Limb (tissue), 2 donors: Measurements from ENCODE around the gene TNK1.
"Not testable (repeated sequence)": the region's sequence is repeated elsewhere in the genome, so short reads cannot be mapped to it uniquely, and the experiment has no call there.

Experiments used
- DNase-seq, 2 donors: peaks; one replicate each; pipeline ENCODE4 v3.0.0-alpha.2; 2016; ENCODE audit errors: extremely low spot score in 2 of 2

Gene TNK1

DNA sequence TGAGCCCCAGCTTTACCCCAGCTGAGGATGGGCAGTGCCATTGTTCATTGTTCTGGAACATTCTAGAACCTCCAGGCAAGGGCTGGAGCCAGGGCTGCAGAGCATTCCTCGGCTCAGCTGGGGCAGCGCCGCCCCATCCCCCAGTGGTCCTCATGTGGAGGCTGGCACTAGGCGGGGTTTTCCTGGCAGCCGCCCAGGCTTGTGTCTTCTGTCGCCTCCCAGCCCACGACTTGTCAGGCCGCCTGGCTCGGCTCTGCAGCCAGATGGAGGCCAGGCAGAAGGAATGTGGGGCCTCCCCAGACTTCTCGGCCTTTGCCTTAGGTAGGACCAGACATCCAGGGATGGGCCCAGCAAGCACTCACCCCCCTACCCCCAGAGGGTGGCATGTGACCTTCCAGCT, 25.8 kb upstream of the TNK1 start, which contains the start of gene TMEM95:
TMEM95 (plus strand) TSS at position 104 of the 400 bp plus-strand sequence; CDS start at position 153, 49 bp downstream.
- DNase-seq = peak in 1 of 2 donors; percentile 70

DNA sequence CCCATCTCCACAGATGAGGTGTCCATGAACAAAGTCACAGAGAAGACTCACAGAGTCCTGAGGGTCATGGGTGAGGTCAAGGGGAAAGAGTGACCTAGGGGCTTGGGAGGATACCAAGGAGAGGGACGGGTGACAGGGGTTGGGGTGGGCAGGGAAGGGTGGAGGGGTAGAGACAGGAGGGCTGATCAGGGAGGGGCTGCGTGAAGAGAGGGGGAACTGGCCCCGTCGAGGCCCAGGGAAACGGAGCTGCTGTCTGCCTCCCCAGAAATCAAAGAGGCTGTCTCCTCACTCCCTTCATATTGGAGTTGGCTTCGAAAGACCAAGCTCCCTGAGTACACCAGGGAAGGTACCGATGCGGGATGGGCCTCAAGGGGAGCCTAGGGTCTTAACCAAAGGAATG, 25.3 kb upstream of the TNK1 start:
- DNase-seq = no peak

DNA sequence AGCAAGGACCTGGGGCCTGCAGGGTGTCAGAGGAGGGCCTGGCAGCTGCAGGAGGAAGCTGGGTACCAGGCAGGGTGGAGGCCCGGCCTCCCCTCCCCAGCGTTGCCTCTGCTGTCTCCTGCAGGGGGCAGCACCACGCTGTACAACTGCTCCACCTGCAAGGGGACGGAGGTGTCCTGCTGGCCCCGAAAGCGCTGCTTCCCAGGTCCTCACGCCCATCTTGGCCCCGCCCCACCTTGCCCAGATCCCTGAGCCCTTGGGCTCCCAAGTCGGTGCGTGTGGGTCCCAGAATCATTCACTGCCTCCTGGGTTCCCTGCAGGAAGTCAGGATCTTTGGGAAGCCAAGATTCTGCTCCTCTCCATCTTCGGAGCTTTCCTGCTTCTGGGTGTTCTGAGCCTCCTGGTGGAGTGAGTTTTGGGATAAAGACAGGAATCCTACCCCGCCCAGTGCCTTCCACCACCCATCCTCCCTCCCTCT, 24.8 kb upstream of the TNK1 start:
- DNase-seq = peak; percentile 58 to 82

DNA sequence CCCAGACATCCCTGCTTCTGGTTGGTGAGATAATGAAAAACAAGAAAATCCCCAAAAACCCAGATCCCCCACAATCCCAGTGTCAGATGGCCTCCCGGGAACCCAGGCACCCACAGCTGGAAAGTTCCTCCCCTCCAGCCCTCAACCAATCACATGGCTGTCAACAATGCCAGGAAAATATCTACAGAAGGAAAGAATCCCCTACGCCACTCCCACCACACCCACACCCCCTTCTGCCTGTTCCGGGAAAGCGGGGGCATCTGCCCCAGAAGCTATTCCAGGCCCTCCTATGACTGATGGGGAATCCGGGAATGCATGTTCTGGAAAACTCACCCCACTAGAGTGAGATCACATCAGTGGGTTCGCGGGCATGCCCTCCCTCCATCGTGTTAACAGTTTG, 24.1 kb upstream of the TNK1 start:
- DNase-seq = no peak

DNA sequence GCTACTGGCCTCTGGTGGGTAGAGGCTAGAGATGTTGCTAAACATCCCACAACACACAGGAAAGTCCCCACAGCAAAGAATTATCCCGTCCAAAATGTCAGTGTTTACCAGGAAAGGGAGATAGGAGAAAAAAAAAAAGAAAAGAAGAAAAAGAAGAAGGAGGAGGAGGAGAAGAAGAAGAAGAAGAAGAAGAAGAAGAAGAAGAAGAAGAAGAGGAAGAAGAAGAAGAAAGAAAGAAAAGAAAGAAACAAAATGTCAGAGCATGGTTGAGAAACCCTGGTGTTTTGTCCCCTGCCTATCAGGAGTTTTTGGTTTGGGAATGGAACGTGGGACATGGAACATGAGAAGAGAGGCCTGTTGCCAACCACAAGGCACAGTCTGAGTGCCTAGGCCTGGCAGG, 23.5 kb upstream of the TNK1 start:
- no peak for DNase-seq

DNA sequence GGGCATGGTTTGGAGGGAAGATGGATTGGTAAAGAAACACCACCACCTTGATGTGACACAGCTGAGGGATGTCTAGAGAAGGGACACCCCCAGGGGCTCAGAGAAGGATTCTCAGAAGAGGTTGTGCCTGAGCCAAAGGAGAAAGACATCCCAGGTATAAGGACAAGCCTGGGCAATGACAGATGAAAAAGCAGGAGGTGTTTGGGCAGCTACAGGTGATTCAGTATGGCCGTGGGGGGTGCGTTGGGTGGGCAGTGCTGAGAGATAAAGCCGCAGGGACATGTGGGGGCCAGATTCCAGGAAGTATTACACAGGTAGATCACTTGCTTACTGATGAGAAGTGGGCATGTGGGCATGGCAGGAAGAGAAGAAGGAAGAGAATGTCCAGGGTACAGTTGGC, 19.0 kb upstream of the TNK1 start:
- no peak for DNase-seq

DNA sequence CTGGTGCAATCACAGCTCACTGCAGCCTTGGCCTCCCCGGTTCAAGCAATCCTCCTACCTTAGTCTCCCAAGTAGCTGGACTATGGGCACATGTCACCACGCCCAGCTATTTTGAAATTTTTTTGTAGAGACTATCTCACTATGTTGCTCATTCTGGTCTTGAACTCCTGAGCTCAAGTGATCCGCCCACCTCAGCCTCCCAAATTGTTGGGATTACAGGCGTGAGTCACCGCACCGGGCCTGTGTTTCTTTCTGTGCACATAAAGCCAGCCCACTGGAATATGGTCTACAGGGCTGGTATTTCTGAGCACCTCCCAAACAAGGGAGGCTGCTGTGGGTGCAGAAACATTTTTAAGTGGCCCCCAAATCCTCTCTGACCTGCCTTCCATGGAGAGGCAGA, 17.6 kb upstream of the TNK1 start:
- no peak for DNase-seq

DNA sequence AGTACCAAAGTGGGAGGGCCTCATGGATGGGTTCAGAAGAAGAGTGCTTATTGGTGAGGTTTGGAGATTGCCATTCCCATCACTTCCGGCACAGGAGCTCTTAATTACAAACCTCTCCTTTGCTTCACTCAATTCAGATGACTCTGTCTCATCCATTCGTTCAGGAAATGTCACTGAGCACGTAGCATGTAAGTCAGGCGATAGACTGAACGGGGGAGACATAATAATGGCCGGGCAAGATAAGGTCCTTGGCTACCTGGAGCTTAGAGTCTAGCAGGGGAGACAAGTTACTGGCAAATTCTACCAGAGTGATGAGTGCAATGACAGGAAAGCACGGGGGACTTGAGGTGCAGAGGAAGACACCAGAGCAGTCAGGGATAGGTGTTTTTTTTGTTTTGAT, 14.9 kb upstream of the TNK1 start:
- not testable (repeated sequence) for DNase-seq

DNA sequence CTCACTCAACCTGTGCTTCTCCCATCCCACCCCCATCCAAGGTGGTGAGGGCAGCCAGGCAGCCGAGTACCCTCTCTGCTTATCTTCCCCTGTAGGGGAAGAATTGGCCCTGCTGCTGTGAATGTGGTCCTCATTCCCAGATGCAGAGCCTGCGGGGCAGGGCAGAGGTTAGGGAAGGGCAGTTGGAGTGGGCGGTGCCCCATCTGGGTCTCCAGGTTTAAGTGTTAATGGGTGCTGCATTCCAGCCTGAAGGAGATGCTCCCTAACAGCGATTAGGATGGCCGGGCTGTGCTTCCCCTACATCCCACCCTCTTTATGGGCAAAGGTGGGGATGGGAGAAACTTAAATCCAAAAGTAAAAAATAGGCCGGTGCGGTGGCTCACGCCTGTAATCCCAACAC, 13.8 kb upstream of the TNK1 start:
- DNase-seq = no peak

DNA sequence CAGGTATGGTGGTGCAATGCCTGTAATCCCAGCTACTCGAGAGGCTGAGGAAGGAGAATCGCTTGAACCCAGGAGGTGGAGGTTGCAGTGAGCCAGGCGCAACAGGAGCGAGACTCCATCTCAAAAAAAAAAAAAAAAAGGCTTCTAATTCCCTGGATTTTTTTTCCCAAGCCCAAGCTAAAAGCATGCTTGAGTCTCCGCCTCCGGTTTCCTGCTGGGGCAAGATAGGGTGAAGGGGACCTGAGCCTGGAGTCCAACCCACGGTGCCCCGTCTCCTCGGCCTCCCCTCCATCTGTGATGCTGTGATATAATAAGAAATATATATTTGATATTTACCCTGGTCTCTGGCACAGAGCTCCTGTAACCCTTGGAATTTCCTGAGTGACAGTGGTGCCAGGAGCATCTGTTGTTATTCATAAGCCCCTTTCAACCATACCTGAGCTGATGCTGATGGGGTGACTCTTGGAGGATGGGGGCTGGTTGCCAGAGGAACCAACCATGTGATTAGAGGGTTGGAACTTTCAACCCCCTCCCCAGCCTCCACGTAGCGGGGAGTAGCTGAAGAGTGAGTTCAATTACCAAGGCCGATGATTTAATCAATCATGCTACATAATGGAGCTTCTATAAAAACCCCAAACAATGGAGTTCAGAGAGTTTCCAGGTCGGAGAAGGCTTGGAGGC, 12.8 kb upstream of the TNK1 start:
- no peak for DNase-seq

DNA sequence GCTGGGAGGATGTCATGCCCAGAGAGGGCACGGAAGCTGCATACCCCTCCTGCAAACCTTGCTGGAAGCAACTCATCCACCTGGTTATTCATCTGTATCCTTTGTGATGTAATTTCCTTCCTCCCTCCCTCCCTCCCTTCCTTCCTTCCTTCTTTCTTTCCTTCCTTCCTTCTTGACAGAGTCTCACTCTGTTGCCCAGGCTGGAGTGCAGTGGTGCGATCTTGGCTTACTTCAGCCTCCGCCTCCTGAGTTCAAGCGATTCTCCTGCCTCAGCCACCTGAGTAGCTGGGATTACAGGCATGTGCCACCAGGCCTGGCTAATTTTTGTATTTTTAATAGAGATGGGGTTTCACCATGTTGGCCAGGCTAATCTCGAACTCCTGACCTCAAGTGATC, 12.3 kb upstream of the TNK1 start:
- DNase-seq = not testable (repeated sequence)

DNA sequence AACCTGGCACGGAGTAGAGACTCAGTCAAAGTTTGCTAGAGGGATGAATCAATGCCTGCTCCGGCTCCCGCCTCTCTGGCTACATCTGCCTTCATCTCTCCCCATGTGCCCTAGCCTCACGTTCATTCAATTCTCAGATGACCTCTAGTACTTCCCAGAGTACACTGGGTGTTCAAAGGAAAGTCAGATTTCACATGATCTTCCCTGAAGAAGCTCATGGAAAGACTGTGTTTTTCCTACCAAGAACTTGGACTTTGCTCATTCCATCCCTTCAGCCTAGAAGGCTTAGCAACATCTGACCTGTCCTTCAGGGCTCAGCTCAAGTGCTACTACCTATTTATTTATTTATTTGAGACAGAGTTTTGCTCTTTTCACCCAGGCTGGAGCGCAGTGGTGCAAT, 11.1 kb upstream of the TNK1 start:
- no peak for DNase-seq

DNA sequence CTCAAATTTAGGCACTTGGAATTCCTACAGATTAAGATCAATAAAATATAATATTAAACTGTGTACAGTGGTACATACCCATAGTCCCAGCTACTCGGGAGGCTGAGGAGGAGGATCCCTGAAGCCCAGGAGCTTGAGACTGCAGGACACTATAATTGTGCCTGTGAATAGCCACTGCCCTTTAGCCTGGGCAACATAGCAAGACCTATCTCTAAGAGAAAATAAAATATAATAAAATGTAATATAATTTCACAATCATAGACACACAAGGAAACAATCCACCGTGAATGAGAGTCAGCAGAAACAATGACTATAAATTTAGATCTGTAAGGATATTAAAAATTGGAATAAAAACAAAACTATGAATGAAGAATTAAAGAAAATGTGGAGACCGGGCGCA, 10.0 kb upstream of the TNK1 start:
- DNase-seq = no peak

DNA sequence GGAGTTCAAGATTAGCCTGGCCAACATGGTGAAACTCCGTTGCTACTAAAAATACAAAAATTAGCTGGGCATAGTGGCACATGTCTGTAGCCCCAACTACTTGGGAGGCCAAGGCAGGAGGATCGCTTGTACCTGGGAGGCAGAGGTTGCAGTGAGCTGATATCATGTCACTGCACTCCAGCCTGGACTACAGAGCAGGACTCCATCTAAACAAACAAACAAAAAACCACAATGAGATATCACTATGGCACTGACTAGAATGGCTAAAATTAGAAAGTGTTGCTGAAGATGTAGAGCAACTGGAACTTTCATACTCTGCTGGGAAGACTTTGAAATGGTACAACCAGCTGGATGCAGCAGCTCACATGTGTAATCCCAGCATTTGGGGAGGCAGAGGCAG, 6.5 kb upstream of the TNK1 start:
- no peak for DNase-seq

DNA sequence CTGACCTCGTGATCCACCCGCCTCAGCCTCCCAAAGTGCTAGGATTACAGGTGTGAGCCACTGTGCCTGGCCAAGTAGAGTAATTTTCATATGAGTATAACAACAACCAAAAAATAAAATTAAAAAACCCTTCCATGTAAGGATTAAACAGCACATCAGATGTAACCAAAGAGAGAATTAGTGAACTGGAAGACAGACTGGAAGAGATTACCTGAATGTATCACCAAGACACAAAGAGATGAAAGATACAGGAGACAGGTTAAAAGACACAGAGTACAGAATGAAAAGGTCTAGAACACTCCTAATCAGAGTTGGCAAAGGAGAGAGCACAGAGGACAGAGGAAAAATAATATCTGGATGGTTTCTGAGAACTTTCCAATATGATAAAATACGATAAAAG, 1.8 kb upstream of the TNK1 start:
- DNase-seq = no peak

DNA sequence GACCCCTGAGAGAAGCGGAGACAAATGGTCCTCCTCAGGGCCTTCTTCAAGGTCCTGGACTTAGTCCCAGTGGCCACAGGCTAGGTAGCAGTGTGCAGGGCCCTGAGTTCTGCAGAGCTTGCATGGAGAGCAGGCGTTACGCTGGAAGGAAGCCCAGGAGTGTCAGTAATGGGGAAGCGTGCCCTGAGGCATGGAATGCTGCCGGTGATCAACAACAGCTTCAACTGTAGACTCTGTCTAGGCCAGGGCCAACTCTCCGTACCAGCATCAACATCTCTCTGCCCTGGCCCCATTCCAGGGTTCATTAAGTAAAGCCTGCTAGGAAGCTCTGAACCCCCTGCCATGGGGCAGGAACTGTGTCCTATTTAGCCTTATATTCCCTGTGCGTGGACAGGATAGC, 568 bp upstream of the TNK1 start:
- DNase-seq = peak in 1 of 2 donors; percentile 43

DNA sequence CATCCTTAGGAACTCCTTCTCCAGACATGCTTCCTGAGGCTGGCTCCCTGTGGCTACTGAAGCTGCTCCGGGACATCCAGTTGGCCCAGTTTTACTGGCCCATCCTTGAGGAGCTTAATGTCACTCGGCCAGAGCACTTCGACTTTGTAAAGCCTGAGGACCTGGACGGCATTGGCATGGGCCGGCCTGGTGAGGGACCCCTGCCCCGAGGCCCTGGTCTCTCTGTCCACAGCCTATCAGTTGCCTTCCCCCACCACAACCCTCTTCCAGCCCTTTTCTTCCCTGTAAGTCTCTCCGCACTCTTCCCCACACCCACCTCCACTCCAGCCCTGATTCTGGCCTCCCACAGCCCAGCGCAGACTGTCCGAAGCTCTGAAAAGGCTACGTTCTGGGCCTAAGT, 2.0 kb downstream of the TNK1 start:
- no peak for DNase-seq

DNA sequence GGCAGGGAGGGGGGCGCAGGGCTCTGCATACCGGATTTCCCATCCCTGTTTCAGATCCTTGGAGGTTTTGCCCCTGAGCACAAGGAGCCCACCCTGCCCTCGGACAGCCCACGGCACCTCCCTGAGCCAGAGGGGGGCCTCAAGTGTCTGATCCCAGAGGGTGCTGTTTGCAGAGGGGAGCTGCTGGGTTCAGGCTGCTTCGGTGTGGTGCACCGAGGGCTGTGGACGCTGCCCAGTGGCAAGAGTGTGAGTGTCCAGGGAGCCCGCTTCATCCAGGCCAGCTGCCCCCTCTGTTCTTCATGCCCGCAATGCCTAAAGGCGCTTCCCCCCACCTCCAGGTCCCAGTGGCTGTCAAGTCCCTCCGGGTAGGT, 2.5 kb downstream of the TNK1 start:
- no peak for DNase-seq

DNA sequence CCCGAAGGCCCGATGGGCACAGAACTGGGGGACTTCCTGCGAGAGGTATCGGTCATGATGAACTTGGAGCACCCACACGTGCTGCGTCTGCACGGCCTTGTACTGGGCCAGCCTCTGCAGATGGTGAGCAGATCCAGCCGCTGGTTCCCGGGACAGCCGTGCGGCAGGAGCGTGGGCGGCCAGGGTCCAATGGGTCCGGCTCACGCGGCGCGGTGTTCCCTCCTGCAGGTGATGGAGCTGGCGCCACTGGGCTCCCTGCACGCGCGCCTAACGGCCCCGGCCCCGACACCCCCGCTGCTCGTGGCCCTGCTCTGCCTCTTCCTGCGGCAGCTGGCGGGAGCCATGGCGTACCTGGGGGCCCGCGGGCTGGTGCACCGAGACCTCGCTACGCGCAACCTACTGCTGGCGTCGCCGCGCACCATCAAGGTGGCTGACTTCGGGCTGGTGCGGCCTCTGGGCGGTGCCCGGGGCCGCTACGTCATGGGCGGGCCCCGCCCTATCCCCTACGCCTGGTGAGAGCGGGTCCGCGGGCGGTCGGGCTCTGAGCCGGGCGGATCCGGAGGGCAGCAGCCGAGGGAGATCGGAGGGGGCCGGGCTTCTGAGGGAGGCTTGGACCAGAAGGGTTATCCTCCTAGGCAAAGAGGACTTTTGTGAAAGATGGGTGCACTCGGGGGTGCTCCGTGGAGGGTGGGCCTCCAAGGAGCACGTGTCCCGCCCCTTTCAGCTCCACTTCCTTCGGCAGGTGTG, 3.0 kb downstream of the TNK1 start:
- DNase-seq = peak; percentile 37 to 80

DNA sequence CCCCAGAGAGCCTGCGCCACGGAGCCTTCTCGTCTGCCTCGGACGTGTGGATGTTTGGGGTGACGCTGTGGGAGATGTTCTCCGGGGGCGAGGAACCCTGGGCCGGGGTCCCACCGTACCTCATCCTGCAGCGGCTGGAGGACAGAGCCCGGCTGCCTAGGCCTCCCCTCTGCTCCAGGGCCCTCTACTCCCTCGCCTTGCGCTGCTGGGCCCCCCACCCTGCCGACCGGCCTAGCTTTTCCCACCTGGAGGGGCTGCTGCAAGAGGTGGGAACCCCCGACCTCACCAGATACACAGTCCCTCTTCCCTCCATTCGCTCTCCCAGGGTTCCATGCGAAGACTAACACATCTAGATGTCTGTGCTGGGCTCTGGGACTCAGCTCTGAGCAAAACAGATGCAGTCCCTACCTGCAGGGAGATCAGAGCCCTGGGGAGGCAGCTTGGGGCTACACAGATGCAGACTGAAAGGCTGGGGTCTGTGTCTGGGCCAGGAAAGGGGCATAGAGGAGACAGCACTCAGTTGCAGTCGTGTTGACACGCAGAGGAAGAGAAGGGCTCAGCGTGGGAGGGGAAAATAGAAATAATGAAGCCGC, 3.7 kb downstream of the TNK1 start:
- DNase-seq = no peak

DNA sequence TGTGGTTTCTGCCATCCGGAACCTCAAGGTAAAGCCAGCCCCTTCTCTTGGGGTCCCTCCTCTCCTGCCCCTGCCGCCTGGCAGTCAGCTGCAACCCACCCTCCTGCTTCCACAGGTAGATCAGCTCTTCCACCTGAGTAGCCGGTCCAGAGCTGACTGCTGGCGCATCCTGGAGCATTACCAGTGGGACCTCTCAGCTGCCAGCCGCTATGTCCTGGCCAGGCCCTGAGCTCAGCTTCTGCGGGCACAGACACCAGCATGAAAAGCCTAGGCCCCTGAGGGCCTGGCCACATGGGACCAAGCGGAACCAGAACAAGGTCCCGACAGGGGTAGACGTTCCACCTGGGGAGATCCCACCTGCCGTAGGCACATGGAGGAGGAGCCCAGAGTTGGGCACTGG, 8.0 kb downstream of the TNK1 start:
- DNase-seq = no peak
